Testis (tissue), 3 donors: ENCODE measurements around the gene CYGB. TPM values are rescaled to one million over a fixed set of nuclear protein-coding genes. Genes with fewer than 3 reads are reported as not detected.

Source experiments
- DNase-seq: peaks from one replicate; pipeline ENCODE4 v3.0.0-alpha.2; 2019
- H3K27ac ChIP-seq, 2 donors: fragments of 200-600 bp; sonication (generic); one replicate each; pipeline ENCODE4 v1.5.1; 2019
- H3K27me3 ChIP-seq: fragments of 200-600 bp; sonication (generic); one replicate; pipeline ENCODE4 v1.5.1; 2019
- H3K36me3 ChIP-seq: fragments of 200-600 bp; sonication (generic); one replicate; pipeline ENCODE4 v1.5.1; 2017; ENCODE audit warnings: low read depth; ENCODE audit errors: missing control alignments
- H3K4me1 ChIP-seq: fragments of 200-600 bp; sonication (generic); one replicate; pipeline ENCODE4 v1.5.1; 2019
- H3K4me3 ChIP-seq, 2 donors: fragments of 200-600 bp; sonication (generic); one replicate each; pipeline ENCODE4 v1.5.1; 2017 to 2019
- H3K9me3 ChIP-seq: fragments of 200-600 bp; sonication (generic); one replicate; pipeline ENCODE4 v1.5.1; 2017
- CTCF ChIP-seq, 3 experiments: fragments of 450-650 bp in 2 of 3; fragments of 200-600 bp in 1 of 3; sonication (generic) in 1 of 3; IDR thresholded peaks; one replicate each; pipeline ENCODE4 v1.5.1; 2016 to 2019; ENCODE audit warnings: antibody characterized with exemption in 3 of 3, mild to moderate bottlenecking in 2 of 3, moderate library complexity in 1 of 3
- POLR2A ChIP-seq: fragments of 450-650 bp; IDR thresholded peaks from one replicate; pipeline ENCODE4 v1.6.1; 2017; ENCODE audit warnings: antibody characterized with exemption, mild to moderate bottlenecking, moderate library complexity
- WGBS, 2 donors: methylation state at CpG; one replicate each; pipeline ENCODE4 v1.1.5; 2018; 5-methylcytosine and 5-hydroxymethylcytosine counted together
- intact Hi-C: fragments of 100-400 bp; cut with DNase I; formaldehyde crosslinking; loops from one replicate; pipeline ENCODE4 v1.15.1; 2023; ENCODE audit warnings: low total_unique reads
- polyA plus RNA-seq: library from polyadenylated mRNA; stranded (reverse); fragments of 350-450 nt; fragmentation: Illumina TruSeq; extraction: RNeasy Lipid Tissue Mini Kit (QIAGEN cat#74804); gene quantifications from one replicate; pipeline ENCODE4 v1.2.3, GENCODE V29; 2014; ENCODE audit warnings: low read depth, low replicate concordance; ENCODE audit not compliant: insufficient read depth
- total RNA-seq, 2 donors: library from RNA; depleted of rRNA; stranded (reverse); fragments of >200 nt; gene quantifications; one replicate each; pipeline ENCODE4 v1.2.3, GENCODE V29; 2016

Gene CYGB
- total and polyA plus RNA-seq, 3 donors from 2014 or later, result 3.4 to 9.9 (median 7.2) TPM

- Histone ChIP-seq H3K27ac (no peak overlapping the region), H3K4me3 (no peak overlapping the region), H3K4me1 (peaks cover 35% of the 10 kb centered on the region), H3K36me3 (no peaks in the 10 kb centered on the region), H3K9me3 (no peaks in the 10 kb centered on the region), H3K27me3 (no peaks in the 10 kb centered on the region)
- no peak for DNase-seq
- 75 to 81% methylated on average over 9 of the region's 9 CpGs for WGBS, 2 donors
- TF ChIP-seq CTCF (IDR thresholded peaks at IDR 0.05) (no peak), POLR2A (no peak)
- intact Hi-C loops, result no loop called here
These were observed 1.5 kb upstream of the CYGB start for GRCh38 chr17:76538941-76539570.

GRCh38 chr17:76538281-76538931 lies 897 bp upstream of the CYGB start:
- intact Hi-C loops, result no loop called here
- Histone ChIP-seq H3K9me3 (no peaks in the 10 kb centered on the region), H3K27me3 (no peaks in the 10 kb centered on the region), H3K4me3 (peak overlapping the region; percentile 50 to 52), H3K36me3 (no peaks in the 10 kb centered on the region), H3K27ac (peak overlapping the region; percentile 8 to 75), H3K4me1 (peaks cover 28% of the 10 kb centered on the region)
- TF ChIP-seq POLR2A, result no peak
- TF ChIP-seq CTCF (IDR thresholded peaks at IDR 0.05), result no peak
- DNase-seq, result no peak
- 35 to 46% methylated on average over 13 to 37 of the region's 37 CpGs for WGBS, 2 donors

GRCh38 chr17:76537288-76537577 lies 276 bp downstream of the CYGB start:
- Histone ChIP-seq H3K36me3 (no peaks in the 10 kb centered on the region), H3K9me3 (no peaks in the 10 kb centered on the region), H3K27ac (peak overlapping the region in 1 of 2 donors; percentile 81), H3K27me3 (no peaks in the 10 kb centered on the region), H3K4me1 (peaks cover 25% of the 10 kb centered on the region), H3K4me3 (peak overlapping the region in 1 of 2 donors; percentile 50)
- WGBS, 2 donors, result 0 to 3% methylated on average over 2 to 26 of the region's 26 CpGs
- intact Hi-C loops, result no loop called here
- peak; percentile 65 for DNase-seq
- TF ChIP-seq CTCF (IDR thresholded peaks at IDR 0.05), result no peak

GRCh38 chr17:76536511-76537287 lies 810 bp downstream of the CYGB start:
- H3K9me3 ChIP-seq, result no peaks in the 10 kb centered on the region
- no peak for TF ChIP-seq CTCF (IDR thresholded peaks at IDR 0.05)
- no peaks in the 10 kb centered on the region for H3K27me3 ChIP-seq
- DNase-seq, result no peak
- intact Hi-C loops, result no loop called here
- H3K4me3 ChIP-seq, result peak overlapping the region in 1 of 2 donors; percentile 50
- peaks cover 25% of the 10 kb centered on the region for H3K4me1 ChIP-seq
- H3K36me3 ChIP-seq, result no peaks in the 10 kb centered on the region
- peak overlapping the region; percentile 11 to 81 for H3K27ac ChIP-seq
- WGBS, 2 donors, result 29 to 47% methylated on average over 22 to 25 of the region's 25 CpGs
